WTC11 (cell line): ENCODE measurements around the gene ARHGAP30. TPM values are rescaled to one million over a fixed set of nuclear protein-coding genes. Genes with fewer than 3 reads are reported as not detected.

Source experiments
- ATAC-seq: fragments of 200-7000 bp; cut with Tn5 transposase; 2 replicates; pipeline ENCODE4 v1.10.0; 2021; ENCODE audit warnings: mild to moderate bottlenecking, moderate library complexity
- CTCF ChIA-PET: fragments of 300-600 bp; sonication (Branson Sonifier 250); formaldehyde crosslinking; loops from one replicate; lab custom pipeline; 2021; ENCODE audit warnings: antibody characterized with exemption; lab: Charles Lee
- POLR2A ChIA-PET: fragments of 350-600 bp; sonication (Branson Sonifier 250); formaldehyde crosslinking; loops from one replicate; lab custom pipeline; 2021; ENCODE audit warnings: antibody characterized with exemption; lab: Charles Lee
- DNase-seq: peaks from one replicate; pipeline ENCODE4 v3.0.0; 2021; ENCODE audit warnings: low spot score
- H3K27ac Mint-ChIP-seq: 2 replicates; pipeline ENCODE4 v1.8.0; 2021; ENCODE audit warnings: mixed read lengths
- H3K27me3 Mint-ChIP-seq: 2 replicates; pipeline ENCODE4 v1.8.0; 2021; ENCODE audit warnings: low read depth, mild to moderate bottlenecking, moderate library complexity, mixed read lengths
- H3K36me3 Mint-ChIP-seq: 2 replicates; pipeline ENCODE4 v1.8.0; 2021; ENCODE audit warnings: mixed read lengths
- H3K4me1 Mint-ChIP-seq: 2 replicates; pipeline ENCODE4 v1.8.0; 2022; ENCODE audit warnings: mixed read lengths
- H3K4me3 Mint-ChIP-seq: 2 replicates; pipeline ENCODE4 v1.8.0; 2021; ENCODE audit warnings: mild to moderate bottlenecking, moderate library complexity, mixed read lengths
- H3K9me3 Mint-ChIP-seq: 2 replicates; pipeline ENCODE4 v1.8.0; 2021; ENCODE audit warnings: mixed read lengths
- CREM ChIP-seq: sonication (generic); formaldehyde crosslinking; IDR thresholded peaks from 2 replicates; pipeline ENCODE4 v1.8.1; 2022; ENCODE audit warnings: mild to moderate bottlenecking, missing genetic modification reagents, moderate library complexity
- EMX1 ChIP-seq: fragments of 250-450 bp; sonication (Bioruptor Pico); IDR thresholded peaks from 2 replicates; pipeline ENCODE4 v1.8.0; 2021; ENCODE audit warnings: mild to moderate bottlenecking
- FOXJ3 ChIP-seq: sonication (generic); formaldehyde crosslinking; IDR thresholded peaks from 2 replicates; pipeline ENCODE4 v1.9.0; 2021; ENCODE audit warnings: missing genetic modification reagents, mild to moderate bottlenecking, borderline replicate concordance
- GTF2I ChIP-seq: fragments of 250-450 bp; sonication (Bioruptor Pico); conservative IDR thresholded peaks from 2 replicates; pipeline ENCODE4 v1.4.0; 2021; ENCODE audit warnings: mild to moderate bottlenecking
- HMGA2 ChIP-seq: fragments of 250-450 bp; sonication (Bioruptor Pico); IDR thresholded peaks from 2 replicates; pipeline ENCODE4 v1.4.0; 2021; ENCODE audit warnings: mild to moderate bottlenecking, moderate library complexity
- IRF2 ChIP-seq: sonication (generic); formaldehyde crosslinking; IDR thresholded peaks from 2 replicates; pipeline ENCODE4 v1.8.0; 2022; ENCODE audit warnings: low read depth, missing genetic modification reagents, borderline replicate concordance
- KAT7 ChIP-seq: sonication (generic); formaldehyde crosslinking; IDR thresholded peaks from 2 replicates; pipeline ENCODE4 v1.8.1; 2023; ENCODE audit warnings: missing genetic modification reagents, mild to moderate bottlenecking, borderline replicate concordance
- MYBL2 ChIP-seq: sonication (generic); formaldehyde crosslinking; IDR thresholded peaks from 2 replicates; pipeline ENCODE4 v1.8.1; 2023; ENCODE audit warnings: mild to moderate bottlenecking, moderate library complexity, missing genetic modification reagents
- NR1H2 ChIP-seq: sonication (generic); formaldehyde crosslinking; IDR thresholded peaks from 2 replicates; pipeline ENCODE4 v1.9.0; 2021; ENCODE audit warnings: mild to moderate bottlenecking, moderate library complexity, missing genetic modification reagents
- RELA ChIP-seq: sonication (generic); formaldehyde crosslinking; IDR thresholded peaks from 2 replicates; pipeline ENCODE4 v1.8.1; 2022; ENCODE audit warnings: missing genetic modification reagents, mild to moderate bottlenecking, borderline replicate concordance
- SMAD4 ChIP-seq: sonication (generic); formaldehyde crosslinking; IDR thresholded peaks from 2 replicates; pipeline ENCODE4 v1.8.0; 2022; ENCODE audit warnings: mild to moderate bottlenecking, missing genetic modification reagents
- SP1 ChIP-seq: sonication (generic); formaldehyde crosslinking; conservative IDR thresholded peaks from 2 replicates; pipeline ENCODE4 v1.8.1; 2022; ENCODE audit warnings: missing genetic modification reagents
- ZBTB21 ChIP-seq: sonication (generic); formaldehyde crosslinking; IDR thresholded peaks from 2 replicates; pipeline ENCODE4 v1.8.1; 2023; ENCODE audit warnings: mild to moderate bottlenecking, missing genetic modification reagents, borderline replicate concordance
- ZNF121 ChIP-seq: sonication (generic); formaldehyde crosslinking; IDR thresholded peaks from 2 replicates; pipeline ENCODE4 v1.8.0; 2023; ENCODE audit warnings: missing genetic modification reagents
- ZNF317 ChIP-seq: sonication (generic); formaldehyde crosslinking; IDR thresholded peaks from 2 replicates; pipeline ENCODE4 v1.8.1; 2023; ENCODE audit warnings: low read depth, mild to moderate bottlenecking, moderate library complexity, missing genetic modification reagents, borderline replicate concordance
- total RNA-seq: library from RNA; stranded (reverse); gene quantifications from 3 replicates; pipeline ENCODE4 v1.2.3, GENCODE V29; 2021
- TF ChIP-seq, protein P1 (sequence below): fragments of 250-450 bp; sonication (Bioruptor Pico); IDR thresholded peaks from 2 replicates; pipeline ENCODE4 v1.8.0; 2021; ENCODE audit warnings: mild to moderate bottlenecking
- TF ChIP-seq, protein P2 (sequence below): sonication (generic); formaldehyde crosslinking; IDR thresholded peaks from 2 replicates; pipeline ENCODE4 v1.8.0; 2022; ENCODE audit warnings: missing genetic modification reagents
- TF ChIP-seq, protein P3 (sequence below): sonication (generic); formaldehyde crosslinking; IDR thresholded peaks from 2 replicates; pipeline ENCODE4 v1.8.1; 2022; ENCODE audit warnings: low read depth, missing genetic modification reagents, borderline replicate concordance
- TF ChIP-seq, protein P4 (sequence below): sonication (generic); formaldehyde crosslinking; IDR thresholded peaks from 2 replicates; pipeline ENCODE4 v1.8.1; 2022; ENCODE audit warnings: missing genetic modification reagents, borderline replicate concordance

Gene ARHGAP30
- total RNA-seq, 1 experiment from 2014 or later: 0.52 TPM

DNA sequence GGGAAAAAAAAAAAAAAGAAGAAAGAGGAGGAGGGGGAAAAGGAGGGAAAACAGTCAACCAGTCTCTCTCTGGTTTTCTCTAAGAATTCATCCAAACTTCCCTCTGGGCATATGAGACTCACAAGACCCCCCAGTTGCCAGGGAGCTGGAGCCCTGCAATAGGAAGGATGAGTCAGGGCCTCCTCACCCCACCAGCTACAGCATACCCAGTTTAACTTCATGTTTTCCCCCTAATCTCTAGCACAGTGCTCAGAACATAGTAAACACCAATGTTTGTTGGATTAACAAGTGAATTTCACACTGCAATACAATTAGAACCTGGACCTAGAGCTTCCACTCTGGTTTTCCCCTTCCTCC, 56.6 kb downstream of the ARHGAP30 start (continued):
- TF ChIP-seq, protein P1, sequence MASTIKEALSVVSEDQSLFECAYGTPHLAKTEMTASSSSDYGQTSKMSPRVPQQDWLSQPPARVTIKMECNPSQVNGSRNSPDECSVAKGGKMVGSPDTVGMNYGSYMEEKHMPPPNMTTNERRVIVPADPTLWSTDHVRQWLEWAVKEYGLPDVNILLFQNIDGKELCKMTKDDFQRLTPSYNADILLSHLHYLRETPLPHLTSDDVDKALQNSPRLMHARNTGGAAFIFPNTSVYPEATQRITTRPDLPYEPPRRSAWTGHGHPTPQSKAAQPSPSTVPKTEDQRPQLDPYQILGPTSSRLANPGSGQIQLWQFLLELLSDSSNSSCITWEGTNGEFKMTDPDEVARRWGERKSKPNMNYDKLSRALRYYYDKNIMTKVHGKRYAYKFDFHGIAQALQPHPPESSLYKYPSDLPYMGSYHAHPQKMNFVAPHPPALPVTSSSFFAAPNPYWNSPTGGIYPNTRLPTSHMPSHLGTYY (CRISPR knock-in tag): no peak
- TF ChIP-seq RELA (no peak), SP1 (CRISPR knock-in tag) (no peak)

DNA sequence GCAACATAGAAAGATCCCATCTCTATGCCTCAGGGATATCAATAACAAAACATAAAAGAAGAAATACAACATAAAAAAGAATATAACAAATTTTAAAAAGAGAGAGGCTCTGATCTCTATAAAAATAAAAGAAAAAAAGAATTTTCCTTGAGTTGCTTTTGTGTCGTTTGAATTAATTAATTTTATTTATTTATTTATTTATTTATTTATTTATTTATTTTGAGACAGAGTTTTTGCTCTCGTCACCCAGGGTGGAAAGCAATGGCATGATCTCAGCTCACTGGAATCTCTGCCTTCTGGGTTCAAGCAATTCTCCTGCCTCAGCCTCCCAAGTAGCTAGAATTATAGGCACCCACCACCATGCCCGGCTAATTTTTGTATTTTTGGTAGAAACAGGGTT, 57.3 kb downstream of the ARHGAP30 start:
- ATAC-seq (no peak), DNase-seq (no peak)
- H3K27ac Mint-ChIP-seq: peak overlapping the region; percentile 85
- H3K9me3 Mint-ChIP-seq: no peaks in the 10 kb centered on the region
- H3K36me3 Mint-ChIP-seq: peaks cover 16% of the 10 kb centered on the region
- H3K4me3 Mint-ChIP-seq: no peak overlapping the region
- H3K27me3 Mint-ChIP-seq: no peaks in the 10 kb centered on the region
- TF ChIP-seq, protein P2, sequence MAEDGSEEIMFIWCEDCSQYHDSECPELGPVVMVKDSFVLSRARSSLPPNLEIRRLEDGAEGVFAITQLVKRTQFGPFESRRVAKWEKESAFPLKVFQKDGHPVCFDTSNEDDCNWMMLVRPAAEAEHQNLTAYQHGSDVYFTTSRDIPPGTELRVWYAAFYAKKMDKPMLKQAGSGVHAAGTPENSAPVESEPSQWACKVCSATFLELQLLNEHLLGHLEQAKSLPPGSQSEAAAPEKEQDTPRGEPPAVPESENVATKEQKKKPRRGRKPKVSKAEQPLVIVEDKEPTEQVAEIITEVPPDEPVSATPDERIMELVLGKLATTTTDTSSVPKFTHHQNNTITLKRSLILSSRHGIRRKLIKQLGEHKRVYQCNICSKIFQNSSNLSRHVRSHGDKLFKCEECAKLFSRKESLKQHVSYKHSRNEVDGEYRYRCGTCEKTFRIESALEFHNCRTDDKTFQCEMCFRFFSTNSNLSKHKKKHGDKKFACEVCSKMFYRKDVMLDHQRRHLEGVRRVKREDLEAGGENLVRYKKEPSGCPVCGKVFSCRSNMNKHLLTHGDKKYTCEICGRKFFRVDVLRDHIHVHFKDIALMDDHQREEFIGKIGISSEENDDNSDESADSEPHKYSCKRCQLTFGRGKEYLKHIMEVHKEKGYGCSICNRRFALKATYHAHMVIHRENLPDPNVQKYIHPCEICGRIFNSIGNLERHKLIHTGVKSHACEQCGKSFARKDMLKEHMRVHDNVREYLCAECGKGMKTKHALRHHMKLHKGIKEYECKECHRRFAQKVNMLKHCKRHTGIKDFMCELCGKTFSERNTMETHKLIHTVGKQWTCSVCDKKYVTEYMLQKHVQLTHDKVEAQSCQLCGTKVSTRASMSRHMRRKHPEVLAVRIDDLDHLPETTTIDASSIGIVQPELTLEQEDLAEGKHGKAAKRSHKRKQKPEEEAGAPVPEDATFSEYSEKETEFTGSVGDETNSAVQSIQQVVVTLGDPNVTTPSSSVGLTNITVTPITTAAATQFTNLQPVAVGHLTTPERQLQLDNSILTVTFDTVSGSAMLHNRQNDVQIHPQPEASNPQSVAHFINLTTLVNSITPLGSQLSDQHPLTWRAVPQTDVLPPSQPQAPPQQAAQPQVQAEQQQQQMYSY (CRISPR knock-in tag): no peak
- peak; percentile 18; the same call in 1 of the 2 replicates for TF ChIP-seq HMGA2 (CRISPR knock-in tag)
- ChIA-PET CTCF (interaction anchor here (0.6 to 0.7 kb wide), 2 partner anchors 18 to 59 kb away, joined by 3 to 5 read pairs; no protein-coding TSS in a partner anchor), POLR2A (interaction anchor here (0.6 to 1.0 kb wide), 2 partner anchors 9 to 13 kb away, joined by 3 to 5 read pairs; partner anchors contain the start of gene F11R)
- peaks cover 55% of the 10 kb centered on the region for H3K4me1 Mint-ChIP-seq

DNA sequence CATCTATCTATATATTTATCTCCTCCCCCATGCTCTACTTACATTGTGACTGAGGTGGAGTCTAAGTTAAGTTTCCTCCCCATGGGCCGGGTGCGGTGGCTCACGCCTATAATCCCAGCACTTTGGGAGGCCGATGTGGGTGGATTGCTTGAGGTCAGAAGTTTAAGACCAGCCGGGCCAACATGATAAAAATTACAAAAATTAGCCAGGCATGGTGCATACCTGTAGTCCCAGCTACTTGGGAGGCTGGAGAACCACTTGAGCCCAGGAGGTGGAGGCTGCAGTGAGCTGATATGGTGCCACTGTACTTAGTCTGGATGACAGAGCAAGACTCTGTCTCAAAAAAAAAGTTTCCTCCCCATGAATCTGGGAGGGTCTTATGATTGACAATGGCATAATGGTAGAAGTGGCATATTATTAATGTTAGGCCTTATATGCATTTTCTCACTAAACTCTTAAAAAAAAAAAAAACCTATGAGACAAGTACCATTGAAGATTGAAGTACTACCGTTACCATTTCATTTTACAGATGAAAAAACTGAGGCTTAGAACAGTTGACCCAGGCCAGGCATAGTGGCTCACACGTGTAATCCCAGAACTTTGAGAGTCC, 60.0 kb downstream of the ARHGAP30 start:
- POLR2A ChIA-PET: interaction anchor here (1.6 kb wide), 1 partner anchor 11 kb away, joined by 6 read pairs; the partner anchor contains the start of gene F11R
- H3K4me1 Mint-ChIP-seq: peaks cover 53% of the 10 kb centered on the region
- TF ChIP-seq GTF2I: no peak
- no peak for TF ChIP-seq MYBL2 (CRISPR knock-in tag)
- no peak for TF ChIP-seq NR1H2
- TF ChIP-seq IRF2 (CRISPR knock-in tag): no peak
- no peak for TF ChIP-seq EMX1 (CRISPR knock-in tag)
- TF ChIP-seq, protein P3, sequence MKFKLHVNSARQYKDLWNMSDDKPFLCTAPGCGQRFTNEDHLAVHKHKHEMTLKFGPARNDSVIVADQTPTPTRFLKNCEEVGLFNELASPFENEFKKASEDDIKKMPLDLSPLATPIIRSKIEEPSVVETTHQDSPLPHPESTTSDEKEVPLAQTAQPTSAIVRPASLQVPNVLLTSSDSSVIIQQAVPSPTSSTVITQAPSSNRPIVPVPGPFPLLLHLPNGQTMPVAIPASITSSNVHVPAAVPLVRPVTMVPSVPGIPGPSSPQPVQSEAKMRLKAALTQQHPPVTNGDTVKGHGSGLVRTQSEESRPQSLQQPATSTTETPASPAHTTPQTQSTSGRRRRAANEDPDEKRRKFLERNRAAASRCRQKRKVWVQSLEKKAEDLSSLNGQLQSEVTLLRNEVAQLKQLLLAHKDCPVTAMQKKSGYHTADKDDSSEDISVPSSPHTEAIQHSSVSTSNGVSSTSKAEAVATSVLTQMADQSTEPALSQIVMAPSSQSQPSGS (CRISPR knock-in tag): no peak
- TF ChIP-seq SMAD4 (CRISPR knock-in tag): no peak
- TF ChIP-seq ZBTB21 (CRISPR knock-in tag): no peak
- TF ChIP-seq ZNF121 (CRISPR knock-in tag): no peak
- no peak for TF ChIP-seq FOXJ3
- no peak for TF ChIP-seq CREM (CRISPR knock-in tag)
- TF ChIP-seq, protein P4, sequence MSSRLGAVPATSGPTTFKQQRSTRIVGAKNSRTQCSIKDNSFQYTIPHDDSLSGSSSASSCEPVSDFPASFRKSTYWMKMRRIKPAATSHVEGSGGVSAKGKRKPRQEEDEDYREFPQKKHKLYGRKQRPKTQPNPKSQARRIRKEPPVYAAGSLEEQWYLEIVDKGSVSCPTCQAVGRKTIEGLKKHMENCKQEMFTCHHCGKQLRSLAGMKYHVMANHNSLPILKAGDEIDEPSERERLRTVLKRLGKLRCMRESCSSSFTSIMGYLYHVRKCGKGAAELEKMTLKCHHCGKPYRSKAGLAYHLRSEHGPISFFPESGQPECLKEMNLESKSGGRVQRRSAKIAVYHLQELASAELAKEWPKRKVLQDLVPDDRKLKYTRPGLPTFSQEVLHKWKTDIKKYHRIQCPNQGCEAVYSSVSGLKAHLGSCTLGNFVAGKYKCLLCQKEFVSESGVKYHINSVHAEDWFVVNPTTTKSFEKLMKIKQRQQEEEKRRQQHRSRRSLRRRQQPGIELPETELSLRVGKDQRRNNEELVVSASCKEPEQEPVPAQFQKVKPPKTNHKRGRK (CRISPR knock-in tag): no peak
- TF ChIP-seq ZNF317 (CRISPR knock-in tag): no peak
- no peak for TF ChIP-seq SP1 (CRISPR knock-in tag)
- TF ChIP-seq KAT7 (CRISPR knock-in tag): no peak
- TF ChIP-seq, all 79 proteins: peak for 0
- Mint-ChIP-seq H3K36me3 (peaks cover 12% of the 10 kb centered on the region), H3K27me3 (no peaks in the 10 kb centered on the region), H3K27ac (no peak overlapping the region), H3K4me3 (no peak overlapping the region), H3K9me3 (no peaks in the 10 kb centered on the region)
- CTCF ChIA-PET: interaction anchor here (1.1 to 3.0 kb wide), 2 partner anchors 12 to 19 kb away, joined by 4 to 10 read pairs; no protein-coding TSS in a partner anchor
- ATAC-seq (no peak), DNase-seq (no peak)
